NCI-H2029 (cell line): ENCODE measurements around the gene ABCC1.
"Not testable (repeated sequence)": the region's sequence is repeated elsewhere in the genome, so short reads cannot be mapped to it uniquely, and the experiment has no call there.

ENCODE experiments used
- DNase-seq: peaks from one replicate; lab custom pipeline; 2025; lab: John Stamatoyannopoulos, UW

Gene ABCC1

GRCh38 chr16:16083421-16084156 lies 134.2 kb downstream of the ABCC1 start:
- DNase-seq, result no peak

GRCh38 chr16:16084874-16085273 lies 135.5 kb downstream of the ABCC1 start:
- no peak for DNase-seq

- DNase-seq, result no peak
Measured at GRCh38 chr16:16086653-16087446, 137.4 kb downstream of the ABCC1 start.

GRCh38 chr16:16090238-16090637 lies 140.8 kb downstream of the ABCC1 start:
- no peak for DNase-seq

GRCh38 chr16:16092925-16093627 lies 143.7 kb downstream of the ABCC1 start:
- DNase-seq, result peak; percentile 71

- DNase-seq, result no peak
Measured at GRCh38 chr16:16093628-16094332, 144.4 kb downstream of the ABCC1 start.

- DNase-seq, result peak; percentile 24
Measured at GRCh38 chr16:16095646-16096045, 146.2 kb downstream of the ABCC1 start.

- DNase-seq, result peak; percentile 6
Measured at GRCh38 chr16:16096121-16096857, 146.9 kb downstream of the ABCC1 start.

GRCh38 chr16:16096858-16097213 lies 147.4 kb downstream of the ABCC1 start:
- DNase-seq, result no peak

GRCh38 chr16:16099320-16099719 lies 149.9 kb downstream of the ABCC1 start:
- peak; percentile 30 for DNase-seq

- DNase-seq, result no peak
Measured at GRCh38 chr16:16100631-16101030, 151.2 kb downstream of the ABCC1 start.

GRCh38 chr16:16101585-16101984 lies 152.2 kb downstream of the ABCC1 start:
- DNase-seq, result peak; percentile 84

- DNase-seq, result no peak
Measured at GRCh38 chr16:16102738-16103137, 153.3 kb downstream of the ABCC1 start.

GRCh38 chr16:16104132-16104803 lies 154.9 kb downstream of the ABCC1 start:
- not testable (repeated sequence) for DNase-seq

- not testable (repeated sequence) for DNase-seq
Measured at GRCh38 chr16:16104804-16105141, 155.4 kb downstream of the ABCC1 start.

- no peak for DNase-seq
Measured at GRCh38 chr16:16105646-16106045, 156.2 kb downstream of the ABCC1 start.

GRCh38 chr16:16106466-16106865 lies 157.1 kb downstream of the ABCC1 start:
- DNase-seq, result no peak

- no peak for DNase-seq
Measured at GRCh38 chr16:16107839-16108238, 158.4 kb downstream of the ABCC1 start.

GRCh38 chr16:16108759-16109158 lies 159.3 kb downstream of the ABCC1 start:
- no peak for DNase-seq

GRCh38 chr16:16109453-16110110 lies 160.2 kb downstream of the ABCC1 start:
- DNase-seq, result no peak
